Heart left ventricle (tissue), 16 donors: ENCODE measurements around the gene TPRN. TPM values are rescaled to one million over a fixed set of nuclear protein-coding genes. Genes with fewer than 3 reads are reported as not detected.

Experiments
- ATAC-seq, 4 donors: fragments of 200-7000 bp; cut with Tn5 transposase; one replicate each; pipeline ENCODE4 v1.9.1; 2020 to 2022; ENCODE audit warnings: moderate library complexity in 4 of 4, mild to moderate bottlenecking in 3 of 4, moderate number of reproducible peaks in 1 of 4
- DNase-seq, 5 donors: peaks; one replicate each; pipeline ENCODE4 v3.0.0-alpha.2; 2020
- H3K27ac ChIP-seq, 12 donors: fragments of 200-600 bp; sonication (generic) in 4 of 12; one replicate each; pipeline versions ENCODE4 v1.5.0 to v1.8.0; 2016 to 2022; ENCODE audit warnings: mild to moderate bottlenecking in 2 of 12
- H3K27me3 ChIP-seq, 9 donors: fragments of 200-600 bp; sonication (generic) in 2 of 9; one replicate each; pipeline versions ENCODE4 v1.5.1 to v1.8.0; 2016 to 2022; ENCODE audit warnings: mild to moderate bottlenecking in 3 of 9
- H3K36me3 ChIP-seq, 9 donors: fragments of 200-600 bp; sonication (generic) in 2 of 9; one replicate each; pipeline versions ENCODE4 v1.5.0 to v1.8.0; 2018 to 2022; ENCODE audit warnings: mild to moderate bottlenecking in 2 of 9
- H3K4me1 ChIP-seq, 12 donors: fragments of 200-600 bp; sonication (generic) in 4 of 12; one replicate each; pipeline versions ENCODE4 v1.5.0 to v1.8.0; 2016 to 2022; ENCODE audit warnings: mild to moderate bottlenecking in 3 of 12
- H3K4me3 ChIP-seq, 12 donors: fragments of 200-600 bp; sonication (generic) in 4 of 12; one replicate each; pipeline versions ENCODE4 v1.5.0 to v1.8.0; 2017 to 2022; ENCODE audit warnings: mild to moderate bottlenecking in 9 of 12, moderate library complexity in 4 of 12
- H3K9me3 ChIP-seq, 12 donors: fragments of 200-600 bp; sonication (generic) in 4 of 12; one replicate each; pipeline versions ENCODE4 v1.5.0 to v1.8.0; 2016 to 2022; ENCODE audit warnings: mild to moderate bottlenecking in 1 of 12
- POLR2A ChIP-seq, 2 donors: fragments of 450-650 bp; IDR thresholded peaks; one replicate each; pipeline ENCODE4 v1.6.1; 2017; ENCODE audit warnings: antibody characterized with exemption in 2 of 2, mild to moderate bottlenecking in 2 of 2, moderate library complexity in 2 of 2
- WGBS, 4 donors: extraction: QIAGEN DNeasy Blood & Tissue Kit in 2 of 4; methylation state at CpG; one replicate each; pipeline versions ENCODE4 v1.1.5 to v1.1.7; 2013 to 2018; 5-methylcytosine and 5-hydroxymethylcytosine counted together
- intact Hi-C, 10 donors: fragments of 100-400 bp; cut with DNase I; formaldehyde crosslinking; loops; one replicate each; pipeline versions ENCODE4 v1.11.1 to v1.14.2; 2022
- polyA plus RNA-seq, 2 donors: library from polyadenylated mRNA; stranded (reverse); fragments of 200-250 nt; gene quantifications; one replicate each; pipeline ENCODE4 v1.2.3, GENCODE V29; 2013
- total RNA-seq, 9 donors: library from RNA; depleted of rRNA in 2 of 9; stranded (reverse); fragments of >200 nt in 2 of 9; fragmentation: NEBNext Ultra II Directional in 3 of 9; extraction: Animal tissue kit (Norgen Biotek cat#: 25700) in 3 of 9; gene quantifications; one replicate each; pipeline versions ENCODE4 v1.1.0 to v1.2.4, GENCODE V29; 2016 to 2023
- TF ChIP-seq, protein P1 (sequence below), 12 donors: fragments of 200-600 bp; sonication (generic) in 4 of 12; IDR thresholded peaks; one replicate each; pipeline versions ENCODE4 v1.5.0 to v1.8.0; 2018 to 2022; ENCODE audit warnings: antibody characterized with exemption in 12 of 12, mild to moderate bottlenecking in 5 of 12
- donor health status: ischemic (EF 13 %, LVEDD 7.1; RV severe dilation, severe dysfunction).
- donor health status: healthy with polysubstance abuse.
- donor health status: DM: no; HTN: yes; CAD: no.
- donor health status: DM: no; HTN: no; CAD: no.
- donor health status: ischemic (EF 25% LVEDD 6.9; RV normal size, moderate dysfunction).
- donor health status: ischemic (EF 25% LVEDD 5.7; RV mildly dilated, moderate dysfunction).
- donor health status: healthy.
- donor health status: DM: yes; HTN: yes; CAD: no.
- donor health status: ischemic (EF 35%, LVEDD 5.7; RV mildly dilated, moderate dysfunction).
- donor health status: nonischemic (EF 11% LVEDD 7.7; RV severe dilation, severe dysfunction).
- donor health status: DM: yes; HTN: yes; CAD: no.
- donor health status: PGD.
- donor health status: ischemic (EF 29% LVEDD 5.4; RV normal size, mild dysfunction).
- donor health status: nonischemic (EF 23%, LVEDD 6.1; RV moderate dilation, normal function).

The TPRN gene
- total and polyA plus RNA-seq, 11 donors: 11.5 to 18.0 (median 16.6) TPM

DNA sequence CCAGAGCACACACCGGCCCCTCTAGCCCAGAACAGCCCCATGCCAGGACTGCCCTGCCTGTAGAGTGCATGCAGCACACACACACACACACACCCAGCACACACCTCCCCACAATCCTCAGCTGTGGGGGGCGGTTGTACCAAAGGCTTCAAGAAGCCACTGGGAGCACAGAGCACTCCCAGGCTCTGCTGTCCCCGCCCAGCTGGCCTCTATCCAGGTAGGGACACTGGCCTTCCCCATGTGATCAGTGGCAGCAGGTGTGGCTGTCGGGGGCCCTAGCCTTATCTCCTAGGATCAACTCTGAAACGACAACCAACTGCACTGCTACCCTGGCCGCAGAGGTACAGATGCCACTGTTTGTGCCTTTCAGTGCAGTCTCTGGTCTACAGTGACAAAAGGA is 14.2 kb downstream of the TPRN start:
- H3K36me3 ChIP-seq: peaks cover 0 to 73% (median 50%) of the 10 kb centered on the region in 9 donors
- ATAC-seq: no peak
- TF ChIP-seq, protein P1, sequence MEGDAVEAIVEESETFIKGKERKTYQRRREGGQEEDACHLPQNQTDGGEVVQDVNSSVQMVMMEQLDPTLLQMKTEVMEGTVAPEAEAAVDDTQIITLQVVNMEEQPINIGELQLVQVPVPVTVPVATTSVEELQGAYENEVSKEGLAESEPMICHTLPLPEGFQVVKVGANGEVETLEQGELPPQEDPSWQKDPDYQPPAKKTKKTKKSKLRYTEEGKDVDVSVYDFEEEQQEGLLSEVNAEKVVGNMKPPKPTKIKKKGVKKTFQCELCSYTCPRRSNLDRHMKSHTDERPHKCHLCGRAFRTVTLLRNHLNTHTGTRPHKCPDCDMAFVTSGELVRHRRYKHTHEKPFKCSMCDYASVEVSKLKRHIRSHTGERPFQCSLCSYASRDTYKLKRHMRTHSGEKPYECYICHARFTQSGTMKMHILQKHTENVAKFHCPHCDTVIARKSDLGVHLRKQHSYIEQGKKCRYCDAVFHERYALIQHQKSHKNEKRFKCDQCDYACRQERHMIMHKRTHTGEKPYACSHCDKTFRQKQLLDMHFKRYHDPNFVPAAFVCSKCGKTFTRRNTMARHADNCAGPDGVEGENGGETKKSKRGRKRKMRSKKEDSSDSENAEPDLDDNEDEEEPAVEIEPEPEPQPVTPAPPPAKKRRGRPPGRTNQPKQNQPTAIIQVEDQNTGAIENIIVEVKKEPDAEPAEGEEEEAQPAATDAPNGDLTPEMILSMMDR (IDR thresholded peaks at IDR 0.05): no peak
- TF ChIP-seq POLR2A (IDR thresholded peaks at IDR 0.05): no peak
- 64 to 89% (median 76%) methylated on average over 3 to 6 of the region's 6 CpGs for WGBS, 4 donors
- peaks cover 18 to 61% (median 41%) of the 10 kb centered on the region in 12 donors for H3K4me1 ChIP-seq
- H3K4me3 ChIP-seq: peak overlapping the region in 4 of 12 donors; percentile 4 to 100 (median 88)
- no peak for DNase-seq
- no peaks in the 10 kb centered on the region for H3K27me3 ChIP-seq
- intact Hi-C loops: loop anchor here (5.0 to 10.0 kb wide), 5 partner anchors 36 to 72 kb away; partner anchors contain the start of genes CYSRT1 (in 4 of the 10), RNF224 (in 4 of the 10), RNF208 (in 2 of the 10) and DPP7 (in 1 of the 10)
- H3K9me3 ChIP-seq: no peaks in the 10 kb centered on the region
- no peak overlapping the region for H3K27ac ChIP-seq

DNA sequence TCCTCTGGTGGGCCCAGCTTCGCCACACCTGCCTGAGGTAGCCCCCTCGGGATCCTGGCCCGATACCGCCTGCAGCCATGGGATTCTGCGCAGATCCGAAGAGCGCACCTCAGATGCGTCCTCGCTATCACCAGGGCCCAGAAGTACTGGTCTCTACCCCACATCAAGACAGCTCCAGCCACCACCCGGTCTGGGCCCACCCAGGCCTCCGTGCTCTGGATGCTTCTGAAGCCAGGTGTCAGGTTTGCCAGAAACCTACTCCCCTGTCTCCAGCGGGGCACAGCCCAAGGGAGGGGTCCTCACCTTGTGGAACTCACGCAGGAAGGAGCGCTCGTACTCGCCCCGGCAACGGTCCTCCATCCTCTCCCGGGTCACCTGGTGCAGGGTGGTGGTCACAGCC is 14.6 kb downstream of the TPRN start:
- H3K9me3 ChIP-seq: no peaks in the 10 kb centered on the region
- no peaks in the 10 kb centered on the region for H3K27me3 ChIP-seq
- DNase-seq: no peak
- no peak overlapping the region for H3K4me3 ChIP-seq
- H3K27ac ChIP-seq: no peak overlapping the region
- peaks cover 18 to 57% (median 38%) of the 10 kb centered on the region in 12 donors for H3K4me1 ChIP-seq
- no peak for ATAC-seq
- intact Hi-C loops: loop anchor here (5.0 to 10.0 kb wide), 5 partner anchors 36 to 71 kb away; partner anchors contain the start of genes CYSRT1 (in 4 of the 10), RNF224 (in 4 of the 10), RNF208 (in 2 of the 10) and DPP7 (in 1 of the 10)
- peaks cover 0 to 73% (median 51%) of the 10 kb centered on the region in 9 donors for H3K36me3 ChIP-seq
- 91 to 98% (median 94%) methylated on average over 7 to 19 of the region's 19 CpGs for WGBS, 4 donors
- no peak for TF ChIP-seq POLR2A (IDR thresholded peaks at IDR 0.05)
- TF ChIP-seq, protein P1 (IDR thresholded peaks at IDR 0.05): no peak

DNA sequence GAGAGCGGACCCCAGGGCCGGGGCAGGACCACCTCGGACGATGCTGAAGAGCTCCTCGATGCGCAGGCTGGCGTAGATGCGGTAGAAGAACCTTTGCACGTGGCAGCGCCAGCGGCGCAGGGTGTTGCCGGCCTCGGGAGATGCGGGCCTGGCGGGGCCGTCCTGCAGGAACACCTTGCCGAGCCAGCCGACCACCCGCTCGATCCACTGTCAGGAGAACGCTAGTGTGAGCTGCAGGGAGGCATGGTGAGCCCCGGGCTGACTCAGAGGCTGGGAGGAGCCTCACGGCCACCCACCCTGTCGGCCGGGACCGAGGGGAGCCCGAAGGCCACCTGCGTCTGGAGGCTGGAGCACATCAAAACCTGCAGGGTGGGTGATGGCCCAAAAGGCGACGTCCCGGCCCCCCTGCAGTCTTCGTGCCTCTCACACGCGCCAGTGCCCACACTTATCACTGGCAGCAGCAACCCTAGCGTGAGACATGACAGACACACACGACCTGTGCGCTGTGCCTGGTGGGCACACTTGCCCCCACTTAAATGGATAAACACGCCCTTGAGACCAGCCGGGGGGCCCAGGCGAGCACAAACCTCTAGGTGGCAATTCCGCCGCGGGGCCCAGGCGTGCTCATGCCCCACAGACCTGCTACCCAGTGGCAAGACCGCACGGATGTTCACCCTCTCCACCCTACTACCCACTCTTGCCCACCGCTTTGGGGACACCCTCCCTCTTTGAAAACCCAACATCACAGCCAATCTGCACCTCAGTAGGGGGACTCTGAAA is 15.5 kb downstream of the TPRN start:
- intact Hi-C loops: loop anchor here (5.0 to 10.0 kb wide), 5 partner anchors 37 to 70 kb away; partner anchors contain the start of genes CYSRT1 (in 4 of the 10), RNF224 (in 4 of the 10), RNF208 (in 2 of the 10) and DPP7 (in 1 of the 10)
- Histone ChIP-seq H3K4me1 (peaks cover 14 to 48% (median 30%) of the 10 kb centered on the region in 12 donors), H3K36me3 (peaks cover 0 to 73% (median 51%) of the 10 kb centered on the region in 9 donors), H3K27ac (no peak overlapping the region), H3K4me3 (no peak overlapping the region), H3K9me3 (no peaks in the 10 kb centered on the region), H3K27me3 (no peaks in the 10 kb centered on the region)
- ATAC-seq: no peak
- 92 to 97% (median 94%) methylated on average over 14 to 48 of the region's 48 CpGs for WGBS, 4 donors
- no peak for TF ChIP-seq POLR2A (IDR thresholded peaks at IDR 0.05)
- TF ChIP-seq, protein P1 (IDR thresholded peaks at IDR 0.05): no peak
- DNase-seq: no peak

DNA sequence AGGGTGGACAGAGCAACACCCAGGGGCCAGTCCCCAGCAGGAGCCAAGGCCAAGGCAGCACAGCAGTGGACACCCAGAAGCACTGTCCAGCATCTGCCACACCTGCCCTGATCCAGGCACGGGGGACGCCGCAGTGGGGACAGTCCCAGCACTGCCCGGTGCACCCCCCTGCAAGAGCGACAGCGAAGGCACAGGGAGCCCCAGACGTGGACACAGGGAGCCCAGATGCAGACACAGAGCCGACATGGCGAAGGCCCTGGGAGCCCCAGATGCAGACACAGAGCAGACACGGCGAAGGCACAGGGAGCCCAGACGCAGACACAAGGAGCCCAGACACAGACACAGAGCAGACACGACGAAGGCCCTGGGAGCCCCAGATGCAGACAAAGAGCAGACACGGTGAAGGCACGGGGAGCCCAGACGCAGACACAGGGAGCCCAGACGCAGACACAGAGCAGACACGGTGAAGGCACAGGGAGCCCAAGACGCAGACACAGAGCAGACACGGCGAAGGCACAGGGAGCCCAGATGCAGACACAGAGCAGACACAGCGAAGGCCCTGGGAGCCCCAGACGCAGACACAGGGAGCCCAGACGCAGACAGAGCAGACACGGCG is 16.5 kb downstream of the TPRN start:
- WGBS, 4 donors: 90 to 92% (median 91%) methylated on average over 26 to 27 of the region's 27 CpGs
- DNase-seq: no peak
- intact Hi-C loops: loop anchor here in 4 of 10 donors (10.0 kb wide), 2 partner anchors 59 to 69 kb away; partner anchors contain the start of gene DPP7 (in 1 of the 4)
- H3K27ac ChIP-seq: no peak overlapping the region
- no peak for ATAC-seq
- no peaks in the 10 kb centered on the region for H3K27me3 ChIP-seq
- no peaks in the 10 kb centered on the region for H3K9me3 ChIP-seq
- H3K4me3 ChIP-seq: no peak overlapping the region
- H3K36me3 ChIP-seq: peaks cover 0 to 75% (median 55%) of the 10 kb centered on the region in 9 donors
- H3K4me1 ChIP-seq: peaks cover 7 to 38% (median 20%) of the 10 kb centered on the region in 12 donors
- TF ChIP-seq POLR2A (IDR thresholded peaks at IDR 0.05): no peak
- TF ChIP-seq, protein P1 (IDR thresholded peaks at IDR 0.05): no peak
